Measurements from ENCODE around the gene TRIM54.
"Not testable (repeated sequence)": the region's sequence is repeated elsewhere in the genome, so short reads cannot be mapped to it uniquely, and the experiment has no call there.

The TRIM54 gene

DNA sequence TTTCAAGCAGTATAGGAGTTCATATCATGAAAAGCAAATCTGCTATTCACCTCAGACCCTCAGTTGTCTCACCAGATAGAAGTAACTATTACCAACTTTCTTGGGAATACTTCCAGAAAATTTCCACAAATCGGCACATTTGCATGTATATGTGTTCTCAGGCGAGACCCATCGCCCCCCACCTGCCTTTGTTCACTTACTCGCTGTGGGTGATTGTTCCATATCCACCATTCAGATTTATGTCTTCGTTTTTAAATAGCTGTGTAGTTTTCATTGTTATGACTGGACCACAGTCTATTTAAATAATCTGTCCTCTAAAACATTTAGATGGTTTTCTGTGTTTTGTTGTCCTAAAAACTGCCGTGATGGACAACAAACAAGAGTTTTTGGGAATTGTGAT, 3.3 kb downstream of the TRIM54 start:
- FAIRE-seq = no peak

DNA sequence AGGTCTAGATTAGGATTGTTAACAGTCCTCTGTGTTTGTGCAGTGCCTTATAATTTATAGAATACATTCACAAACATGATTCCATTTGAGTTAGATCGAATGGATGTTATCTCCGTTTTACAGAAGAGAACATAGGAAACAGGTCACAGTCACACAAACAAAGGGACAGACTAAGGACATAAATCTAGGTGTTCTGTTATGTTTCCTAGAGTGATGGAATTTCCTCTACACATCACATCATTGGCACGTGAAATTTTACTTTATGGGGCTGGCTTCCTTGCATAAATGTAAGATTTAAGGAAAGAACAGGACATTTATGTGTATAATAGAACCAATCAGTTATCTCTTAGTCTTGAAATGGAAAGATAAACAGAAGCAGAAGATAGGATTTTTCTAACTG, 6.4 kb downstream of the TRIM54 start:
- no peak for FAIRE-seq

DNA sequence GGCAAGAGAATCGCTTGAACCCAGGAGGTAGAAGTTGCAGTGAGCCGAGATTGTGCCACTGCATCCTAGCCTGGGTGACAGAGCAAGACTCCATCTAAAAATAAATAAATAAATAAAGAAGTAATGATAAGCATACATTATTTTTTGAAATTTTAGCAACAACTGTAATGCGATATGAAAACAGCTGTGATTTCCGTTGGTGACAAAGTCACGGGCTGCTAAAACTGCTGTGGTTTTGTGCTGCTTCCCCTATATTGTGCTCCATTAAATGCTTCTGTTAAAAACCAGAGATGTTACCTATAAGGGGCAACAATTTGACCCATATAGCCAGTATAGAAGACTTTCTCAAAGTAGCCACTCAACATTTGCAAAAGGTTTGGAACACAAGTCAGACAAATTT, 8.3 kb downstream of the TRIM54 start:
- no peak for FAIRE-seq

DNA sequence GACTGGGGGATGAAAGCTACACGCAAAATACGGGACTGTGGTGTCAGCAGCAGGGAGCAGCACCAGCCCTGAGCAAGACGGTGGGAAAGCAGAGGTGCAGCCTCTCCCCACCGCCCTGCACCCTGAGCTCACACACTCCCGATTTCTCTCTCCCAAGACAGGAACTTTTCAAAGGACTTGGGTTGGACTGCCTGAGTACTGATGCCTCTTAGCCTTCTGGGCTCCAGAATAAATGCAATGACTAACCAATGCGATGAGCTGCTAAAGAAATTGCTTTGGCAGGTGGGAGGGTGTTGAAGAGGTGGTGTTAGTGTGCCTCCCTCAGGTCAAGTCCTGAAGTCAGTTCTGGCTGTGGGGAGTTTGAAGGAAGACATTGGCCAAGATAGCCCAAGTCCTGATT, 9.6 kb downstream of the TRIM54 start:
- no peak for FAIRE-seq

DNA sequence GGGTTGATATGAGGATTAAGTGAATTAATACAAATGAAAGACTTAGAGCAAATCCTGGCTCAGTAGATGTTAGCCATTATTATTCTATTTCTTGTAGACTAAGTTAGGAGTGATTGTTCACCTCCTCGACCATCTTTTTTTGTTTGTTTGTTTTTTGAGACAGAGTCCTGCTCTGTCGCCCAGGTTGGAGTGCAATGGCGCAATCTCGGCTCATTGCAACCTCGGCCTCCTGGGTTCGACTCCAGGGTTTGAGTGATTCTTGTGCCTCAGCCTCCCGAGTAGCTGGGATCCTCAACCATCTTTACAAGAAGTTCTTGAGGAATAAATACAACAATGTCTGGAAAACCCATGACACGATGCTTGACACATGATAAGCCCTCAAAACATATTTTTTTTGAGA, 12.7 kb downstream of the TRIM54 start:
- FAIRE-seq = no peak

DNA sequence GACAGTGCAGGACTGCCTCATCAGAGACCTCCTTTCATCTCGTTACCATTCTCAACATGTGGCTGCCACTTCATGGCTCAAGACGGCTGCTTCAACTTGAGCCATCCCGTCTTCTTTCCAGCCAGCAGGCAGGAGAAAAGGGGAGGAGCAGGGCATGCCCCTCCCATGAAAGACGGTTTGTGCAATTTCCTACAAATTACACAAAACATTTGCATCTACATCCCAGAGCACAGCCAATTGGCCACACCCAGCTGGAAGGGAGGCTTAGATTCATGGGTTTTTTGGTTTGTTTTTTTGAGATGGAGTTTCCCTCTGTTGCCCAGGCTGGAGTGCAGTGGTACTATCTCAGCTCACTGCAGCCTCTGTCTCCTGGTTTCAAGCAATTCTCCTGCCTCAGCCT, 14.3 kb downstream of the TRIM54 start:
- FAIRE-seq = no peak

DNA sequence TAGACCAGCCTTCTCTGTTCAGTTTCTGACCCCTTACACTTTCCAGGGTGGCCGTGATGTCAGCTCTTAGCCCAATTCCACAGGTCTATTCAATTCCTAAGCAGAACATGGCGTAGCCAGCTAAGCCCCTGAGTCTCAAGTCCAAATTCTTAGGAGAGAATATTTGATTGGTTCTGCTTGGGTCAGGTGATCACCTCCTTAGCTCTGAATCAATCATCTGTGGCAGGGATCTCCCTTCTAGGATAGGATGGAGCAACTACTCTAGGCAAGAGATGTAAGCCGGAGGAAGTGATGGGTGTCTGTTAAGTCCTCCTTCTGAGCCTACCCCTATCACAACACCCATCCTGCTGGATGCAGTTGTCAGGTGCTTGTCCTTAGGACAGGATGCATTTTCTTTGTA, 15.0 kb downstream of the TRIM54 start:
- FAIRE-seq = no peak

DNA sequence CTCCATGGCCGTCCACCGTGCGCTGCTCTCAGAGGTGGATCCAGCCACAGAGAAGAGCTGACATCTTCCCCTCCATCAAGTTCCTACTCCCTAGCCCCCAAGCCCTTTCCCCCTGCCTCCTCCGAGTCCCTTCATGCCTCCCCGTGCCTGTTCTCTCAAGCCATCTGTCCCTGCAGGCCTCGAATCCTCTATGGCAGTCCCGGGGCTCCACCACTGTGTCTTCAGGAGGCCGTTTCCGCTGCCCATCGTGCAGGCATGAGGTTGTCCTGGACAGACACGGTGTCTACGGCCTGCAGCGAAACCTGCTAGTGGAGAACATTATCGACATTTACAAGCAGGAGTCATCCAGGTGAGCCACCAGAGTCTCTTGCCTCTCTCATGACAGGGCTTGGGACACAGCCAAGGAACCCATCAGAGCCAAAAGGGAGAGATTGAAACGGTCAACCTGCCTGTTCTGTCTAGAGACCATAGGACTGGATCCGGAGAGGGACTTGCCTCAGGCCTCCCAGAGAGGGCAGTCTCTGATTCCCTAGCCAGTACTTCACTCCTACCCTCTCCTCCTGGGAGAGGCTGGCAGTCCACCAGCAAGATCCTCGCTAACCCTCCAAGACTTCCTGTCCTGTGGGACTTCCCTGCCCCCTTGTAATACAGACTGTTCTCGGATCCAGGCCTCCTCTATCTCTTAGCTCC, 16.3 kb downstream of the TRIM54 start:
- FAIRE-seq = no peak

DNA sequence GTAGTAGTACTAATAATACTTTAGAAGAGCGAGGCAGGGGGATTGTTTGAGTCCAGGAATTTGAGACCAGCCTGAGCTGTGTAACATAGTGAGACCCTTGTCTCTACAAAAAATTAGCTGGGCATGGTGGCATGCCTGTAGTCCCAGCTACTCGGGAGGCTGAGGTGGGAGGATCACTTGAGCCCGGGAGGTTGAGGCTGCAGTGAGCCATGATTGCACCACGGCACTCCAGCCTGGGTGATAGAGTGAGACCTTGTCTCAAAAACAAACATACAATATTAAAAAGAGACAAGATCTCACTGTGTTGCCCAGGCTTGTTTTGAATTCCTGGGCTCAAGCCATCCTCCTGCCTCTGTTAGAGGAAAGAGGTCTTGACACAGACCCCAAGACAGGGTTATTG, 18.4 kb downstream of the TRIM54 start:
- not testable (repeated sequence) for FAIRE-seq

DNA sequence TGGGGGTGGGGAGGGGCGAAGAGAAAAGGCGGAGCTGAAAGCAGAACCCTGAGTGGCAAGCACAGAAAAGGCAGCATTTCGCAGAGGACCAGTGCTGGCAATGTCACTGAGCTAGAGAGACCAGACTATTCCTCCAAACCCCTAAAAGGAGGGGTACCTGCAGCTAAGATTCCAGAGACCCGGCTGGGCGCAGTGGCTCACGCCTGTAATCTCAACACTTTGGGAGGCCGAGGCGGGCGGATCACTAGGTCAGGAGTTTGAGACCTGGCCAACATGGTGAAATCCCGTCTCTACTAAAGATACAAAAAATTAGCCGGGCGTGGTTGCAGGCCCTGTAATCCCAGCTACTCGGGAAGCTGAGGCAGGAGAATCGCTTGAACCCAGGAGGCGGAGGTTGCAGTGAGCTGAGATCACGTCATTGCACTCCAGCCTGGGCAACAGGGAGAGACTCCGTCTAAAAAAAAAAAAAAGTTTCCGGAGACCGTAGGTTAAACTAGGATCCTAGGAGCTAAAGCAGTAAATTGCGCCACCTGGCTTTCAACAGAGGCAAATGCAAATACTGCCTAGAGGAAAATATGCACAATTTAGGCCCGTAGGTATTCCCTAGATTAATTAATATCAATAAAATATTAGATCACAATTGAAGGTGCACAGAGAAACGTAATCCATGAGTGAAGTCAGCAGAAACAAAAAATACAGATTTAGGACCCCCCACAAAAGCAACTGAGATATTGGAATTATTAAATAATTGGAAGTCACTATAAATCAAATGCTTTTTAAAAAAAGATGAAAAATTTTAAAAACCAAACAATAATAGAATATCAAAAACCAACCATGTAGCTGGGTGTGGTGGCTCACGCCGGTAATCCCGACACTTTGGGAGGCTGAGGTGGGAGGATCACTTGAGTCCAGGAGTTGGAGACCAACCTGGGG, 21.1 kb downstream of the TRIM54 start:
- FAIRE-seq = peak; percentile 90

DNA sequence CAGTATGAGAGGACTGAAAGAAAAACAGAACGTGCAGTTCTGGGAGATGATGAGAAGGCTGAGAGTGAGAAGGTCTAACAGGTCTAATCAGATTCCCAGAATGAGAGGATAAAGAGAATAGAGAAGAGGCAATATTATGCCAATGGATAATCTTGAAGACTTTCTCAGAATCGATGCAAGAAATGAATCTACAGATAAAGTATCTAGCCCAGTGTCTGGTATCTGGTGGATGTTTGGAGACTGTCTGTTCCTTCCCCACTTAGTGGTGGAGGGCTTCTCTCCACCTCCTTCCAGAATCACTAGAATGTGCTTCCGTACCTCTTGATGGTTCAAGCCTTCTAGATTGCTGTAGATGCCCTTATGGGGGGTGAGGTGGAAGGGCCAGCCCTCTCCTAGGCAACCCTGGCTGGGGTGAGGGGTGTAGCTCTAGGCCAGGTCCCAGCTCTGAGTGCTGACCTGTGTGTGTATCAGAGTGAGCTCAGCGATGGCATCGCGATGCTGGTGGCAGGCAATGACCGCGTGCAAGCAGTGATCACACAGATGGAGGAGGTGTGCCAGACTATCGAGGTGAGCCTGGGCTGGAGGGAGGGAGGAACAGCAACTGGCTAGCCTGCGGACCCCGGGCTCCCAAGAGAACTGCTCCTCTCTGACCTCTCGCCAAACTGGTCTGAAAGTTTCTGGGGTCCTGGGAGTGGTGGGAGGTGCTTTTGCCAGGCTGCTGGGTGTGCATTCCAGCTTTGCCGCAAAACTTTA, 22.4 kb downstream of the TRIM54 start:
- FAIRE-seq = no peak

DNA sequence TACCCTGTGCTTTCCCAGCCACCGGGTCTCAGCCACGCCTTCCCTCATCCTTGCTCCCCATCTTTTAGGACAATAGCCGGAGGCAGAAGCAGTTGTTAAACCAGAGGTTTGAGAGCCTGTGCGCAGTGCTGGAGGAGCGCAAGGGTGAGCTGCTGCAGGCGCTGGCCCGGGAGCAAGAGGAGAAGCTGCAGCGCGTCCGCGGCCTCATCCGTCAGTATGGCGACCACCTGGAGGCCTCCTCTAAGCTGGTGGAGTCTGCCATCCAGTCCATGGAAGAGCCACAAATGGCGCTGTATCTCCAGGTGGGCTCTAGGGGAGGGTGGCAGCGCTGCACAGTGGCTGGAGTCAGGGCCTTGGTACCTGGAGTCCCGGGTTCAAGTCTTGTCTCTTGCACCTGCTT, 23.3 kb downstream of the TRIM54 start:
- no peak for FAIRE-seq

DNA sequence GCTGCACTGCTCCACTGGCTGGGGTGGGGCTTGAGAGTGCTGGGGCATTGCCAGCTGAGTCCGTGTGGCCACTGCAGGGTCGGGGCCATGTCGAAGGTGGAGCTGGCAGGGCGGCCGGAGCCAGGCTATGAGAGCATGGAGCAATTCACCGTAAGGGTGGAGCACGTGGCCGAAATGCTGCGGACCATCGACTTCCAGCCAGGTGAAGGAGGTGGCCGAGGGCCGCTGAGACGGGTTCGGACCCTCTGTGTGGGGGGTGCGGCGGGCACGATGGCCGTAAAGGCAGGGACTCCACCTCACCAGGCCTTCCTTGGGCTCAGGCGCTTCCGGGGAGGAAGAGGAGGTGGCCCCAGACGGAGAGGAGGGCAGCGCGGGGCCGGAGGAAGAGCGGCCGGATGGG, 23.9 kb downstream of the TRIM54 start:
- no peak for FAIRE-seq

DNA sequence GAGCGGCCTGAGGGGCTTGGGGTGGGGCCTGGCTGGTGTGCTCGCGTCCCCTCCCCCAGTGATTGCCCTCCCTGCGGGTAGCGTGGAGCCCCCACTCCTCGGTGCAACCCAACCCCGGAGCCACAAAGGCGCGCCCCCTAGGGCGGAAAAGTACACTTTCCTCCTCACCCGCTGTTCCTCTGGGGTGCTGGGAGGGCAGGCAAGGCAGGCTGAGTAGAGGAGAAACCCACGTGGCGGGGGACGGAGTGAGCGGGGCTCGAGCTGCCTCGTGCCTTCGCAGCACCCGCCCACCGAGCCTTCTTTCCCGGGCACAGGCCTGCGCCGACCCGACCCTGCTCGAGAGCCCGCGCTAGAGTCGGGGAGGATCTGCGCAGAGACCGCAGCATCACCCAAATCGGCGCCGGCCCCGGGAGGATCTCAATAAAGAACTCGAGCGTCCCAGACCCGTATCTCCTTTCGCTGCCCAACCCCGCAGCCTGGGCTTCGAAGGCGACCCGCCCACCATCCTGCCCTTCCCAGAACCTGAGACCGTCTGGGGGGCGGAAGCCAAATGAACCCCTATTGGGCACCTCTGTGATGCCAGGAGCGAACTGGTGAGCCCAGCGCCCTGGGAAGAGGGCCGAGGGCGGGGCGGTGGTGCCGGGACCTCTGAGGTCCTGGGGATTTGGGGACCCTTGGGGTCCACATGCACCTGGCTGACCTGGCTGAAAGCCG, 24.5 kb downstream of the TRIM54 start:
- no peak for FAIRE-seq

DNA sequence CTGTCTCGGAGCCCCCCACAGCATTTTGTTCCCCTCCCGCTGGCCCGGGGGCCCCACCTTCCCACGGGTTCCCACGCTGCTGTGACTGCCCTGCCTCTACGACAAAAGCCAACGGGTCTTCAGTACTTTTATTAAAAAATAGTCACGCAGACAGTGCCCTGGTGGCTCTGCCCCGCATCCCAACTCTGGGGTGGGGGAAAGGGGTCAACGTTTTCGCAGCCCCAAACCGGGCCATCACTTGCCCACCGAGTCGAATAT, 25.0 kb downstream of the TRIM54 start:
- FAIRE-seq = no peak

DNA sequence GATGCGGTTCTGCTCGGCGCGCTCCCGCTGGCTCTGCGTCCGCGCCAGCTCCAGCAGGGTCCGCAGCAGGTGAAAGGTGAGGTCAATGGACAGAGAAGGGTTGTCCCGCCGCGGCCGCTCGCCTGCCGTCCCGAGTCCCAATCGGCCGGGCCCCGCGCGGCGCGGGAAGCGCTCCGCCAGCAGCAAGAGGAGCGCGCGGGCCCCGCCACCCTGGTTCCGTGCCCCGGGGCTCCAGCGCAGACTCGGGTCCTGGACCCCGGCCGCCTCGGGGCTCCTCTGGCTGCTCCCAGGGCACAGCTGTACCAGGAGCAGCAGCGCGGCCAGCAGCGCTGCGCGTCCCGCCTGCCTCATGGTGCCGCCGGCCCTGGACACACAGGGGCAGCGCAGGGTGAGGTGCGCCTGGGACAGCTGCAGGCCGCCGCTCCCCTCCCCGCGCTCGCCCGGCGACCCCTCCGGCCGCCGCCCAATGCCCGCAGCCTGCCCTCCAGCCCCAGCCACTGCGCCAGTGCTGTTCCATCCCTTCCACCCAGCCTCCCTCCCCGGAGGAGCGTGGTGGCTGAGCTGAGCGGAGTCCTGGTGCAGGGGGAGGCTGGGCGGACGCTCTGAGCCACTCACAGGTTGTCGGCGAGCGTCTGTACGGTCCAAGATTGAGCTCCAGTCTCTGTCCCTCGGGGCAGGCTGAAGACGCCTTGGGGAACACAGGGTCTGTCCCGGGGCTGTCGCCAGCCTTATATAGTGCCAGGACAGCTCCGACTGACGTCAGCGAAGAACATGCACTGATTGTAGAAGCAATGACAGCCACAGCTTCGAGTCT, 25.5 kb downstream of the TRIM54 start:
- no peak for FAIRE-seq

DNA sequence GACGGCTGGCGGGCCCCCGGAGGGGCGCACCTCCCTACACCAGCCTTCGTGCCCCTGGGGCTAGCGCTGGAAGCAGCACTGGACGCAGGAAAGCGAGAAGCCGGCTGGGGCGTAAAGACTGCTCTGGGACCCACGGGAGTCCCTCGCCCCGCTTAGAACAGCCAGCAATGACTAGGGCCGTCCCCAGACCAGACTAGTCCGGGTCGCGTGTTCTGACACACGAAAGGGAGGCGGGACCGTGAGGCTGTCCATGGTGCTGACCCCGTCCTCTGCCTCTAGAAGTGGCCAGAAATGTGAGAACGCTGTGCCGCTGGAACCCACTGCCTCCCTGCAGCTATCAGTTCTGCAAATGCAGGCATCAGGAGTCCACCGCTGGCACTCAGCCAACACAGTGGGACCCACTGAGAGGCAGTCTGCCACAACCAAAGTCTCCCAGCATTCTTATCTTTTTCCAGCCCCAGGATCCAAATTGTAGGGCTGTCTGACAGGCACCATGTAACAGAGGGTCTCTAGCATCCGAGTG, 26.2 kb downstream of the TRIM54 start, which contains the start of gene UCN:
Gene UCN, minus strand, starts transcription at position 87 of the 523 bp plus-strand sequence. CDS start 550 bp downstream, outside the sequence.
- no peak for FAIRE-seq

DNA sequence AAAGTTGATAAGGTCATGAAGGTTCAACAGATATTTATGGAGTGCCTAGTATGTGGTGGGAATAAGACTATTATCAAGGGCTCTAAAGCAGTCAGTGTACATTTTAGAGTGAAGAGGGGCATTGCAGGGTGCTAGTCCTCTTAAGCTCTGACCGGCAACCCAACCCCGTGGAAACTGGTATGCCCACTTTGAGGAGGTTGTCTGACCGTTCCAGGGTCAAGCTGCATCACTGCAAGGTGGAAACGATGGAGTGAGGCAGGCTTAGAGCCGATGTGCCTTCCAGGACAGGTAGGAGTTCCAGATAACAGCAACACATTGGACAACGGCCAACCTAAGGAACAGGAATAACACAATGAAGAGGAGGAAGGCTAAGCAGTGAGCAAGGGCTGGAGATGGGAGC, 27.4 kb downstream of the TRIM54 start:
- FAIRE-seq = no peak

DNA sequence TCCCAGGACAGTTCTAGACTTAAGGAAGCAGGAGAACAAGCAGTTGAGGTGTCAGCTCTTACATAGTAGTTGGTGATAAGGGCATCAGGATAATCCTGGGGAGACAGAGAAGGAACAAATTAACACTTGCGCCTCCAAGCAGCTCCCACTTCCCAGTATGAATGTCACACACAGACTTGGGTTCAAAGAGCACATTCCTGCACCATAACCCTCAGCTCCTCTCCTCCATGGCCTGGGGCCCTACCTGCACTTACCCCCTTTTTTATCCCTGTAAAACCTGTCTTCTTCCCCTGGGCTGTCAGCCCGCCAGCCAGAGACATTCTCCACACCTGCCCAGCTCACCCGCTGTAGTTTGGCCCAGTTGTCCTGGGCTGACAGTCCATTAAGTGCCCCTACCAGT, 29.9 kb downstream of the TRIM54 start:
- FAIRE-seq = no peak

DNA sequence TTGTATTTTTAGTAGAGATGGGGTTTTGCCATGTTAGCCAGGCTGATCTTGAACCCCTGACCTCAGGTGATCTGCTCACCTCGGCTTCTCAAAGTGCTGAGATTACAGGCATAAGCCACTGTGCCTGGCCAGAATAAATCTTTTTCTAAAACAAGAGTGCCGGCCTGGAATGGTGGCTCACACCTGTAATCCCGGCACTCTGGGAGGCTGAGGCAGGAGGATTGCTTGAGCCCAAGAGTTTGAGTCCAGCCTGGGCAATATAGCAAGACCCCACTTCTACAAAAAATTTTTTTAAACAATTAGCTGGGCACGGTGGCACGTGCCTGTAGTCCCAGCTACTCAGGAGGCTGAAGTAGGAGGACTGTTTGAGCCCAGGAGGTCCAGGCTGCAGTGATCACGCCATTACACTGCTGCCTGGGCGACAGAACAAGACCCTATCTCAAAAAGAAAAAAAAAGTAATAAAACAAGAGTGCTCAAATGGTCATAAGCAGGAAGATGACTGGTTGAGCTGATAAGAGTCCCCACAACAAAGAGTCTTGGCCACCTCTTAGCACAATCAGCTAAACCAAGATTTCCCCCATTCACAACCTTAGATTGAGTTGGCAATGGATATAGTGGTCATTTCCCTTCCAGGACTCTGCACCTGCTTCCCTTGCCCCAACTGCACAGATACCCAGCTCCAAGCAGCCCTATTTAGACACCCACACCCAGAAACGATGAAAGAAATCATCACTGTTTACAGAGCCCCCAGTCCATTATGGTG, 31.8 kb downstream of the TRIM54 start:
- FAIRE-seq = no peak

DNA sequence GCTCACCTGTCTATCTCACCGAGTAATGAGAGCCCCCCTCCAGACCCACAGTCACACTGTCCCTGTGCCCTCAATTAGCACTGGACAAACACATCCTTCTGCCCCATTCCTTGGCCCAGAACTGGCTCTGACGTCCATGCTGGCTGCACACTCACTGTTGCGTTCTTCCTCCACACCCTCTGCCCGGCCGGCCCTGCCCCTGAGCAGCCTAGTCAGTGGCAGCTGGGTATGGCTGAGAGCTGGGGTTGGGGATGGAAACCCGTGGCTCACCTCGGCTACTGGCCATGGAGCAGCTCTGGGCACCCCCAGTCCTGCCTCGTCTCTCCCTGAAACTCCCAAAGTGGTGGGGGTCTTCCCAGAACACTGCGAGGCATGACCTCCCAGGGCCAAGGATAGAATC, 32.5 kb downstream of the TRIM54 start:
- no peak for FAIRE-seq

Measured in TTC549 (cell line).